Stimulated activated naive CD8-positive, alpha-beta T cell treated with anti-CD3 and anti-CD28 coated beads, Interleukin-15, amount 100 ng/mL, for 72 hours (primary cell): ENCODE results near the gene PLCH1.
"Not testable (repeated sequence)": the region's sequence is repeated elsewhere in the genome, so short reads cannot be mapped to it uniquely, and the experiment has no call there.

ENCODE experiments used
- ATAC-seq: fragments of 150-1000 bp; cut with Tn5 transposase; 2 replicates; pipeline ENCODE4 v1.10.0; 2021; ENCODE audit warnings: mild to moderate bottlenecking, moderate library complexity
- DNase-seq, 2 donors: peaks; one replicate each; pipeline ENCODE4 v3.0.0; 2021 to 2022
- H3K27ac Mint-ChIP-seq, 2 donors: one replicate each; pipeline ENCODE4 v1.8.0; 2022; ENCODE audit warnings: mild to moderate bottlenecking in 2 of 2, mixed read lengths in 2 of 2, moderate library complexity in 2 of 2
- H3K27me3 Mint-ChIP-seq: one replicate; pipeline ENCODE4 v1.8.0; 2022; ENCODE audit warnings: mixed read lengths
- H3K4me1 Mint-ChIP-seq: one replicate; pipeline ENCODE4 v1.8.0; 2022; ENCODE audit warnings: mild to moderate bottlenecking, mixed read lengths
- H3K4me3 Mint-ChIP-seq, 2 donors: one replicate each; pipeline ENCODE4 v1.8.0; 2022; ENCODE audit warnings: mild to moderate bottlenecking in 2 of 2, mixed read lengths in 2 of 2, moderate library complexity in 1 of 2
- H3K9me3 Mint-ChIP-seq, 2 donors: one replicate each; pipeline ENCODE4 v1.8.0; 2022; ENCODE audit warnings: mixed read lengths in 2 of 2

PLCH1 gene

GRCh38 chr3:155412904-155413303, 332.0 kb downstream of the PLCH1 start:
- H3K4me3 Mint-ChIP-seq = no peak overlapping the region

DNA sequence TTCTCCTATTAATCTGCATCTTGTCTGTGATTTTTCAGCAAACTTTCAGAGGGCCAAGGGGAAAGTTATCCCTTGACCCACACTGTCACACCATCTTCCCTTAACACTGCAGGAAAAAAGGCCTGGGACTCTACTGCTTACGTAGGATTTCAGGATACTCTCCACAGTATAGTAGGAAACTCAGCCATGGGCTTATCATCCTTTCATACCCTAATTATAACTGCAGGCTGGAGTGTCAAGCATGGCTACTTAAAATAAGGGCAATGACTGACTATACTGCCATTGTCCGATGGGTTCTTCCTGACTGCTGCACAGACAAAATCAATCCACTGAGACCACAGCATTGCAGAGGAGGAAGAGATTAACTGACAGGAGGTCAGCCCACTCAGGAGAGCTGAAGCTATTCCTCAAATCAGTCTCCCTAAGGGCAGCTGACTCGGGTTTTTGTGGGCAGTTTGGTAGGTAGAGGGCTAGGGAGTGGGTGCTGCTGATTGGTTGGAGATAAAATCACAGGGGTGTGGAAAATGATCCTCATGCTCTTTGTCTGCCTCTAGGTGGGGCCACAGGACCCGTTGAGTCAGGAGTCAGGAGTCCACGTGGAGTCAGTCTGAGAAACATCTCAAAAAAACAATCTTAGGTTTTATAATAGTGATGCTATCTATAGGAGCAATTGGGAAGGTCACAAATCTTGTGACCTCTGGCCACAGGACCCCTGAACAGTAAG, 333.2 kb downstream of the PLCH1 start:
- no peak overlapping the region for H3K27ac Mint-ChIP-seq
- ATAC-seq (peak; percentile 34), DNase-seq (no peak)
- no peaks in the 10 kb centered on the region for H3K9me3 Mint-ChIP-seq
- H3K4me3 Mint-ChIP-seq = no peak overlapping the region
- H3K27me3 Mint-ChIP-seq = no peaks in the 10 kb centered on the region
- H3K4me1 Mint-ChIP-seq = no peaks in the 10 kb centered on the region

More at GRCh38 chr3:155412904-155413303, 332.0 kb downstream of the PLCH1 start:
- Mint-ChIP-seq H3K4me1 (no peaks in the 10 kb centered on the region), H3K27me3 (no peaks in the 10 kb centered on the region), H3K27ac (no peak overlapping the region), H3K9me3 (no peaks in the 10 kb centered on the region)
- ATAC-seq = no peak
- DNase-seq = no peak

GRCh38 chr3:155409336-155409735, 335.5 kb downstream of the PLCH1 start:
- H3K4me3 Mint-ChIP-seq = no peak overlapping the region
- no peaks in the 10 kb centered on the region for H3K27me3 Mint-ChIP-seq
- no peaks in the 10 kb centered on the region for H3K4me1 Mint-ChIP-seq
- DNase-seq (no peak), ATAC-seq (no peak)
- H3K27ac Mint-ChIP-seq = no peak overlapping the region
- no peaks in the 10 kb centered on the region for H3K9me3 Mint-ChIP-seq

DNA sequence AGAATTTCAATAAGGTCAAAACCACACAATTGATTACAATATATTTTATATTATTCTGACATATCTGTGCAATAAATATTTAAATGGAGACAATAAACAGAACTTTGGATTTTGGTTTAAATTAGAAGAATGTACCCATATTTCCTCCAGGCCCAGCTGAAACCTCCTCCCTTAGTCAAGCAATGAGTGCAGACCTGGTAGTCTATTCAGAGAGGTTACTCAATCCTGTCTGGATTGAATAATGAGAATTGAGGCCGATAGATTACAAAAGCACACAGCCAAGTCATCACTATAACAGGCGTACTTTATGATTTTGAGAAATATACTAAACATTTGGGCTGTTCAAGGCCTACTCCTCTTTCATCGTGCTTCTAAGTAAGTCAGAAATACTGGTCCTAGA, 336.9 kb downstream of the PLCH1 start:
- H3K4me1 Mint-ChIP-seq = no peaks in the 10 kb centered on the region
- no peak for DNase-seq
- no peak for ATAC-seq
- H3K4me3 Mint-ChIP-seq = no peak overlapping the region
- no peaks in the 10 kb centered on the region for H3K9me3 Mint-ChIP-seq
- H3K27ac Mint-ChIP-seq = no peak overlapping the region
- no peaks in the 10 kb centered on the region for H3K27me3 Mint-ChIP-seq

DNA sequence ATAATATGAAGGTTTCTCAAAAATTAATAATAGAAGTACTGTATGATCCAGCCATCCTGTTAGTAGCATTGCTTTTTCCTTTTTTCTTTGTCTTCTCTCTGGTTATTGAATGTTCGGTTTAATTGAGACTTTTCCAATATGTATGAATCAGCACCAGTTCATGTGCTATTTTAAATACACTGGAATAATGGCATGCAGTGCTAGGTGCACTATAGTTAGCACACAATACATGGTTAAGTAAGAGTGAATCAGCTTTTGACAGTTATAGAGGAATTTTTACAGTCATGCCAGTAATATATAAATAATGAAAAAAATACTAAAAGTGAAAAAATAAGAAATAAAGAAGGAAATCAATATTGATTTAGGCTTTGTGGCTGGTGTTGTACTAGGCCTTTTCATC, 337.5 kb downstream of the PLCH1 start:
- Mint-ChIP-seq H3K27ac (no peak overlapping the region), H3K4me3 (no peak overlapping the region), H3K27me3 (no peaks in the 10 kb centered on the region), H3K4me1 (no peaks in the 10 kb centered on the region), H3K9me3 (no peaks in the 10 kb centered on the region)
- ATAC-seq (no peak), DNase-seq (no peak)

- no peaks in the 10 kb centered on the region for H3K9me3 Mint-ChIP-seq
- no peak for DNase-seq
- H3K27ac Mint-ChIP-seq = no peak overlapping the region
- no peaks in the 10 kb centered on the region for H3K27me3 Mint-ChIP-seq
- no peak for ATAC-seq
- H3K4me1 Mint-ChIP-seq = no peaks in the 10 kb centered on the region
- no peak overlapping the region for H3K4me3 Mint-ChIP-seq
Observed at GRCh38 chr3:155404486-155404885, 340.4 kb downstream of the PLCH1 start.

DNA sequence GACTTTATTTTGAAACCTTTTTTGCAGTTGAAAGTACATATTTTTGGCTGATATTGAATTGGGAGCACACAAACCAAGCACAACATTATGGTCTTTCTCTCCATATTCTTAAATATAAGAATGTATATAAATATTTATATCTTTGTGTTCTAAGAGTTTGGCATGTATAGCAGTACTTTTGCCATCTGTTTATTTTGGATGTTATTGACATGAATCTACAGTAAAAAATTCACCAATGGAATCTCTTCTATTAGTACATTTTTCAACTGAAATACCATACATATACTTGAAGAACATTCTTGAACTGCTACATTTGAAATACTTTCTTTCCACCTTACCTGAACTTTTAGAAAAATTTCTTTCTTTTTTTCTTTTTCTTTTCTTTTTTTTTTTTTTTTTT, 342.2 kb downstream of the PLCH1 start:
- Mint-ChIP-seq H3K4me3 (no peak overlapping the region), H3K27me3 (no peaks in the 10 kb centered on the region), H3K9me3 (no peaks in the 10 kb centered on the region), H3K27ac (no peak overlapping the region), H3K4me1 (no peaks in the 10 kb centered on the region)
- ATAC-seq (no peak), DNase-seq (no peak)

DNA sequence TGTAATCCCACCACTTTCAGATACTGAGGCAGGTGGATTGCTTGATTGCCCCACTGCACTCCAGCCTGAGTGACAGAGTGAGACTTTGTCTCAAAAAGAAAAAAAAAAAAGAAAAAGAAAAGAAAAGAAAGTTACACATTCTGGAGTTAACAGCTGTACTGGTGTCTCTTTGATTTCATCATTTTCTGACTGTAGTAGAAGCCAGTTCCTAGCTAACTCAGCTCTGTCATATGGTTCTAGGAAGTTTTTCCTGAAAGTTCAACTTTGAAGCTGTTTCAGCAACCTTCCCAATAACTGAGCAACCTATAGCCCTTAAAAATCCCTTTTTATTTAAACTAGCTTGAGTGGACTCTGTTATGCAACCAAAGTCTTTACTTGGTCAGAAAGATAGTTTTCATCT, 346.8 kb downstream of the PLCH1 start:
- ATAC-seq (no peak), DNase-seq (no peak)
- H3K9me3 Mint-ChIP-seq = peaks cover 7 to 9% of the 10 kb centered on the region in 2 donors
- no peaks in the 10 kb centered on the region for H3K27me3 Mint-ChIP-seq
- no peaks in the 10 kb centered on the region for H3K4me1 Mint-ChIP-seq
- H3K27ac Mint-ChIP-seq = no peak overlapping the region
- no peak overlapping the region for H3K4me3 Mint-ChIP-seq

DNA sequence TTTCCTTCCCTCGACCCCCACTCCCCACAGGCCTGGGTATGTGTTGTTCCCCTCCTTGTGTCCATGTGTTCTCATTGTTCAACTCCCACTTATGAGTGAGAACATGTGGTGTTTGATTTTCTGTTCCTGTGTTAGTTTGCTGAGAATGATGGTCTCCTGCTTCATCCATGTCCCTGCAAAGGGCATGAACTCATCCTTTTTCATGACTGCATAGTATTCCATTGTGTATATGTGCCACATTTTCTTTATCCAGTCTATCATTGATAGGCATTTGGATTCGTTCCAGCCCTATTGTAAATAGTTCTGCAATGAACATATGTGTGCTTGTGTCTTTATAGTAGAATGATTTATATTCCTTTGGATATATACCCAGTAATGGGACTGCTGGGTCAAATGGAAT, 350.0 kb downstream of the PLCH1 start:
- H3K27me3 Mint-ChIP-seq, H3K27ac Mint-ChIP-seq, H3K9me3 Mint-ChIP-seq, ATAC-seq, H3K4me3 Mint-ChIP-seq, DNase-seq, H3K4me1 Mint-ChIP-seq: not testable (repeated sequence)

- ATAC-seq (no peak), DNase-seq (no peak)
- H3K4me3 Mint-ChIP-seq = no peak overlapping the region
- no peaks in the 10 kb centered on the region for H3K27me3 Mint-ChIP-seq
- H3K4me1 Mint-ChIP-seq = no peaks in the 10 kb centered on the region
- peaks cover 7 to 9% of the 10 kb centered on the region in 2 donors for H3K9me3 Mint-ChIP-seq
- no peak overlapping the region for H3K27ac Mint-ChIP-seq
Observed at GRCh38 chr3:155394240-155394639, 350.6 kb downstream of the PLCH1 start.

DNA sequence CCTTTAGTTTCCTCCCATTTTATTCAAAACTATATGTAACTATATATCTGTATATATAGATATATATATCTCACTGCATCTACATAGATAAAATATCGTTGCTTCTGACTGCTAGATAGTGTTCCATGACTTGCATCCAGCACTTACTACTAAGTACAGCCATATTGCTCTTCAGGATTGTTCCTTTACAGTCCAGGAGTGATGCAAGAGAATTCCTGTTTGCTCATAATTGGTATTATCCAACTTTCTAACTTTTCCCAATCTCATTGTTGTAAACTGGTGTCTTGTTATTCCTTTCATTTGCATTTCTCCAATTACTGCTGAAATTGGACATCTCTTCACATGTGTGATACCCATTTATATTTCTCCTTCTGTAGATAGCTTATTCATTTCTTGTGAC, 351.6 kb downstream of the PLCH1 start:
- no peak for ATAC-seq
- no peaks in the 10 kb centered on the region for H3K4me1 Mint-ChIP-seq
- DNase-seq = no peak
- H3K9me3 Mint-ChIP-seq = peaks cover 7 to 9% of the 10 kb centered on the region in 2 donors
- no peak overlapping the region for H3K4me3 Mint-ChIP-seq
- no peaks in the 10 kb centered on the region for H3K27me3 Mint-ChIP-seq
- H3K27ac Mint-ChIP-seq = no peak overlapping the region

- peaks cover 7 to 9% of the 10 kb centered on the region in 2 donors for H3K9me3 Mint-ChIP-seq
Observed at GRCh38 chr3:155392138-155392537, 352.7 kb downstream of the PLCH1 start.

DNA sequence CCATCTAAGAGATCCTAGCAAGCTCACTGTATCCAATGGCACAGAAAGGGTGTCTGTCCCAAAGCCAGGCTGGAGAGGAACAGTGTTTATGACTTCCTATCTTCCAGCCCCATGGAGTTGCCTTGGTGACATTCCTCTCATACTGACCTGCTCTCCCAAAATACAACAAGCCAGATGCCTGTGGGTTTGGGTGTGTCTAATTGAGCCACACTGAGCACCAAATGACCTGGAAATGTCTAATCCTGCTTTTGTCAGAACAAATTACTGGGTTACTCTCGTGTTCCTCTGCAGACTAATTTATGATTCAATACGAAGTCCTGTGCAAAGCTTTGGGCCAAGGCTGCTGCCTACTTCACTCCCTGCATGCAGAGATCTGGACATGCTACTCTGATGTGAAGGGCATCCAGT, 353.3 kb downstream of the PLCH1 start:
- no peak for DNase-seq

More at GRCh38 chr3:155392138-155392537, 352.7 kb downstream of the PLCH1 start:
- Mint-ChIP-seq H3K4me3 (no peak overlapping the region), H3K27ac (no peak overlapping the region), H3K27me3 (peaks cover 1% of the 10 kb centered on the region), H3K4me1 (no peaks in the 10 kb centered on the region)
- DNase-seq (no peak), ATAC-seq (no peak)

GRCh38 chr3:155391104-155391503, 353.8 kb downstream of the PLCH1 start:
- peaks cover 10% of the 10 kb centered on the region for H3K27me3 Mint-ChIP-seq
- DNase-seq = no peak
- H3K4me1 Mint-ChIP-seq = no peaks in the 10 kb centered on the region
- ATAC-seq = no peak
- no peak overlapping the region for H3K27ac Mint-ChIP-seq
- peaks cover 7 to 9% of the 10 kb centered on the region in 2 donors for H3K9me3 Mint-ChIP-seq
- H3K4me3 Mint-ChIP-seq = no peak overlapping the region

More for the DNA sequence above, 353.3 kb downstream of the PLCH1 start:
- H3K4me3 Mint-ChIP-seq = no peak overlapping the region
- H3K27ac Mint-ChIP-seq = no peak overlapping the region
- no peaks in the 10 kb centered on the region for H3K4me1 Mint-ChIP-seq
- peaks cover 7% of the 10 kb centered on the region for H3K27me3 Mint-ChIP-seq
- peaks cover 7 to 9% of the 10 kb centered on the region in 2 donors for H3K9me3 Mint-ChIP-seq
- ATAC-seq = no peak

DNA sequence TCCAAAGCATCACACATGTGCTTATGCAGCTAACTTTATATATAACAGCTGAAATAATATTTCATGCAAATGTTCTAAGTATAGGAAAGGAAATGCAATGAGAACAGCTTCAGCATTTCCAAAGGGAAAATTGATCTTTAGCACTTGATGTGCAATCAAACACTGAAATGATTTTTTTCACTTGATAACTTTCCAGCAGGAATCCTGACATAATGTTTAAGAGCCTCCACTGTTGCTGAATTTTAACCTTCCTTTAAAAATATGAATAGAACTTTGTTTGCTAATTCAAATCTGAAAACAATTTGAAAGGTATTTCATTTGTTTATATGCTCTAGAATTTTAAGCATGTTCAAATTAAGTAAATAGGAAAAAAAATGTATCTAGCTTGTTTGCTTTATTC, 354.5 kb downstream of the PLCH1 start:
- no peak overlapping the region for H3K27ac Mint-ChIP-seq
- H3K4me1 Mint-ChIP-seq = no peaks in the 10 kb centered on the region
- no peak for DNase-seq
- ATAC-seq = no peak
- H3K4me3 Mint-ChIP-seq = no peak overlapping the region
- H3K9me3 Mint-ChIP-seq = peaks cover 7% of the 10 kb centered on the region in 2 donors
- H3K27me3 Mint-ChIP-seq = peaks cover 10% of the 10 kb centered on the region

DNA sequence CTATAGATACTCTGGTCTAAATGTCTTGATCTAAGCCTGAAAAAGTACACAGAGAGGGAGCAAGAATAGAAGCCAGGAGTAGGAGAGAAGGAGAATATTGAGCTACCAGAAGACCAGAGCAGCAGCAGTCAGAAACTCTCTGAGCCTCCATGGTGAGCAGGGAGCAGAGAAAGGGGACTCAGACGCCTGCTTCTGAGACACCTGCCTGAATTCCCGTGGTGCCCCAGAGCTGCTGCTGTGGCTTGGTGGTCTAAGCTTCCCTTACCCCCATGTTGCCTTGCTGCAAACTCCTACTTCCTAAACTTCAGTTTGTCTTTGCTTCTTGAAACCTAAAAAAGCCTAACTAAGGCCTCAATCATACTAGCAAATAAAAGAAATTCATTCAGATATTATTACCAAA, 356.5 kb downstream of the PLCH1 start:
- ATAC-seq = no peak
- H3K4me3 Mint-ChIP-seq = no peak overlapping the region
- DNase-seq = no peak
- H3K4me1 Mint-ChIP-seq = no peaks in the 10 kb centered on the region
- H3K27me3 Mint-ChIP-seq = peaks cover 10% of the 10 kb centered on the region
- no peaks in the 10 kb centered on the region for H3K9me3 Mint-ChIP-seq
- H3K27ac Mint-ChIP-seq = no peak overlapping the region

DNA sequence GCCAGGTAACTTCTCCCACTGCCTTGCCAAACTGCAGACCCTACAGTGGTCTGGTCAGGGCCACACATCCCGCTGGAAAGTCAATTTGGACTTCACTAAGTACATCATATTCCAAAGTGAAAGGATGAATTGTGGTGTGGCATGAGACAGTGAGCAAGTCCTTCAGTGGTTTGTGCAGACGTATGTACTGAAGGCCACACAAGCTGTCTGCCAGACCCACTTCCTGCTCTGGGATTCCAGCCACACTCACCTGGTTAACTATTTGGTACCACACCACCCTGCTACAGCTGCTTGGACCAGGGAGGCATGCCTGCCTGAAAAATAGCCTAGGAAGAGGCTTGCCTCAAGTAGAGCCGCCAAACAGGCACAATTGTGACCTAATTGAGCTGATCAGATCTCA, 357.3 kb downstream of the PLCH1 start:
- H3K27ac Mint-ChIP-seq = no peak overlapping the region
- H3K4me3 Mint-ChIP-seq = no peak overlapping the region
- DNase-seq (no peak), ATAC-seq (no peak)
- H3K9me3 Mint-ChIP-seq = no peaks in the 10 kb centered on the region
- H3K4me1 Mint-ChIP-seq = no peaks in the 10 kb centered on the region
- H3K27me3 Mint-ChIP-seq = peaks cover 10% of the 10 kb centered on the region
